Endothelial cell of umbilical vein (primary cell): ENCODE results near the gene ABLIM1. TPM values are rescaled to one million over a fixed set of nuclear protein-coding genes. Genes with fewer than 3 reads are reported as not detected.

Experiments used
- BruUV-seq: library from RNA; stranded (reverse); fragments of 400-500 nt; replicated peaks from 2 replicates; lab custom pipeline; 2021; lab: Mats Ljungman, UMichigan
- CTCF ChIA-PET: fragments of 300-600, 350-600 bp; sonication (Branson Sonifier 250); formaldehyde crosslinking; loops from one replicate; lab custom pipeline; 2021; ENCODE audit warnings: antibody characterized with exemption, inconsistent platforms; lab: Charles Lee
- POLR2A ChIA-PET: fragments of 300-600, 350-600 bp; sonication (Branson Sonifier 250); formaldehyde crosslinking; loops from one replicate; lab custom pipeline; 2021; ENCODE audit warnings: antibody characterized with exemption, inconsistent platforms; lab: Charles Lee
- DNase-seq: peaks from one replicate; pipeline ENCODE4 v3.0.0-alpha.2; 2011; ENCODE audit warnings: low read depth, low spot score
- FAIRE-seq: peaks from 2 replicates; lab custom pipeline; 2011; peaks lifted over from hg19 to GRCh38; lab: Jason Lieb, UNC
- H2AFZ ChIP-seq: 2 replicates; pipeline ENCODE4 v1.6.0; 2012; ENCODE audit warnings: low read depth, low read length, control low read depth, inconsistent platforms
- H3K27ac ChIP-seq: 2 replicates; pipeline ENCODE4 v1.5.1; 2011; ENCODE audit warnings: low read depth, mild to moderate bottlenecking, control low read depth, low read length, moderate library complexity; ENCODE audit not compliant: insufficient read depth
- H3K27me3 ChIP-seq, 2 experiments: 2 replicates each; pipeline versions ENCODE4 v1.6.0 to v1.6.1; 2011; ENCODE audit warnings: low read length in 2 of 2, mixed read lengths in 1 of 2; ENCODE audit not compliant: control insufficient read depth in 2 of 2, insufficient read depth in 2 of 2
- H3K36me3 ChIP-seq, 2 experiments: 2 replicates in 1 of 2; 3 replicates in 1 of 2; pipeline ENCODE4 v1.5.1; 2011; ENCODE audit warnings: low read length in 2 of 2, mild to moderate bottlenecking in 1 of 2, moderate library complexity in 1 of 2; ENCODE audit not compliant: control insufficient read depth in 2 of 2, insufficient read depth in 2 of 2; ENCODE audit errors: extremely low read depth in 1 of 2
- H3K4me1 ChIP-seq: 3 replicates; pipeline ENCODE4 v1.5.1; 2011; ENCODE audit warnings: mild to moderate bottlenecking, low read length; ENCODE audit not compliant: control insufficient read depth, insufficient read depth; ENCODE audit errors: extremely low read depth
- H3K4me2 ChIP-seq: 2 replicates; pipeline ENCODE4 v1.6.1; 2011; ENCODE audit warnings: low read length, control low read depth, mixed read lengths; ENCODE audit not compliant: insufficient read depth
- H3K4me3 ChIP-seq, 3 experiments: fragments of 200-600 bp in 1 of 3; sonication (generic), shearing (Covaris generic) in 1 of 3; replicated peaks in 1 of 3; 2 replicates each; pipeline ENCODE4 v1.5.1; 2011 to 2016; ENCODE audit warnings: control low read depth in 3 of 3, low read length in 3 of 3, mild to moderate bottlenecking in 2 of 3, inconsistent platforms in 1 of 3, low read depth in 1 of 3, moderate library complexity in 1 of 3; ENCODE audit not compliant: insufficient read depth in 1 of 3
- H3K79me2 ChIP-seq: 2 replicates; pipeline ENCODE4 v1.6.0; 2012; ENCODE audit warnings: low read length, inconsistent platforms; ENCODE audit not compliant: control insufficient read depth, insufficient read depth
- H3K9ac ChIP-seq: replicated peaks from 2 replicates; pipeline ENCODE3; 2011; ENCODE audit warnings: low read length, control low read depth; ENCODE audit not compliant: insufficient read depth; ENCODE audit errors: extremely low read depth
- H3K9me1 ChIP-seq: replicated peaks from 3 replicates; pipeline ENCODE4 v1.6.0; 2011; ENCODE audit warnings: mild to moderate bottlenecking, low read length; ENCODE audit not compliant: control insufficient read depth, insufficient read depth; ENCODE audit errors: extremely low read depth
- H3K9me3 ChIP-seq: replicated peaks from 2 replicates; pipeline ENCODE4 v1.5.1; 2012; ENCODE audit warnings: low read length, inconsistent platforms; ENCODE audit not compliant: control insufficient read depth, insufficient read depth
- H4K20me1 ChIP-seq: replicated peaks from 2 replicates; pipeline ENCODE3; 2011; ENCODE audit warnings: mild to moderate bottlenecking, low read length; ENCODE audit not compliant: control insufficient read depth, insufficient read depth; ENCODE audit errors: extremely low read depth
- EZH2 ChIP-seq: IDR thresholded peaks from 2 replicates; pipeline ENCODE4 v1.6.1; 2012; ENCODE audit warnings: borderline replicate concordance, low read depth, mild to moderate bottlenecking, moderate library complexity, low read length, inconsistent platforms; ENCODE audit not compliant: severe bottlenecking
- FOS ChIP-seq: IDR thresholded peaks from 2 replicates; pipeline ENCODE4 v1.6.1; 2011; ENCODE audit warnings: mild to moderate bottlenecking, low read length, moderate library complexity, borderline replicate concordance; ENCODE audit not compliant: insufficient read depth
- GATA2 ChIP-seq: IDR thresholded peaks from 2 replicates; pipeline ENCODE4 v1.7.0; 2011; ENCODE audit warnings: low read depth, mild to moderate bottlenecking, moderate library complexity, mixed read lengths, low read length; ENCODE audit not compliant: insufficient read length, insufficient read depth
- JUN ChIP-seq: IDR thresholded peaks from 2 replicates; pipeline ENCODE4 v1.6.1; 2011; ENCODE audit warnings: borderline replicate concordance, low read depth; ENCODE audit not compliant: insufficient read length, insufficient read depth
- MYC ChIP-seq: IDR thresholded peaks from one replicate; pipeline ENCODE4 v1.6.1; 2011; ENCODE audit warnings: mild to moderate bottlenecking, low read depth, low read length
- POLR2A ChIP-seq: IDR thresholded peaks from 2 replicates; pipeline ENCODE4 v1.6.1; 2012; ENCODE audit warnings: low read depth, mild to moderate bottlenecking, control low read depth, low read length
- POLR2AphosphoS5 ChIP-seq: IDR thresholded peaks from 2 replicates; pipeline ENCODE4 v1.6.1; 2012; ENCODE audit warnings: low read depth, mild to moderate bottlenecking, control low read depth, low read length, moderate library complexity; ENCODE audit not compliant: insufficient read depth
- dilution Hi-C: fragments of 300-500 bp; cut with MboI; formaldehyde crosslinking; loops from one replicate; pipeline ENCODE4 v1.15.0; 2019; ENCODE audit warnings: low sequenced_read_pairs; ENCODE audit not compliant: extremely low pct_ligation_motif_present
- intact Hi-C: fragments of 100-400 bp; cut with micrococcal nuclease; formaldehyde crosslinking; loops from one replicate; pipeline ENCODE4 v1.10.0; 2022
- polyA plus RNA-seq, 4 experiments: library from polyadenylated mRNA; depleted of rRNA in 3 of 4; stranded (reverse) in 3 of 4; unstranded in 1 of 4; fragments of >200 nt; gene quantifications; 2 replicates each; pipeline versions ENCODE4 v1.2.1 to v1.2.3, GENCODE V29; 2011 to 2012; ENCODE audit warnings: missing spikeins in 1 of 4
- total RNA-seq: library from RNA; stranded (reverse); gene quantifications from 2 replicates; pipeline ENCODE4 v1.2.3, GENCODE V29; 2021
- TF ChIP-seq, protein P1 (sequence below), 2 donors: IDR thresholded peaks; 1 replicate in 1 of 2; 2 replicates in 1 of 2; pipeline ENCODE4 v1.5.1; 2011; ENCODE audit warnings: low read length in 2 of 2, mild to moderate bottlenecking in 2 of 2, moderate library complexity in 2 of 2, control low read depth in 1 of 2, inconsistent platforms in 1 of 2, low read depth in 1 of 2; ENCODE audit not compliant: insufficient read depth in 1 of 2; ENCODE audit errors: extremely low read depth in 1 of 2
- TF ChIP-seq, protein P2 (sequence below): IDR thresholded peaks from 2 replicates; pipeline ENCODE4 v1.6.1; 2011; ENCODE audit not compliant: insufficient read depth, insufficient read length

The ABLIM1 gene
- total and polyA plus RNA-seq, 2 donors (not counting 3 experiments of a cell fraction or from before 2014, with no cell fraction given) = 128 to 235 TPM

DNA sequence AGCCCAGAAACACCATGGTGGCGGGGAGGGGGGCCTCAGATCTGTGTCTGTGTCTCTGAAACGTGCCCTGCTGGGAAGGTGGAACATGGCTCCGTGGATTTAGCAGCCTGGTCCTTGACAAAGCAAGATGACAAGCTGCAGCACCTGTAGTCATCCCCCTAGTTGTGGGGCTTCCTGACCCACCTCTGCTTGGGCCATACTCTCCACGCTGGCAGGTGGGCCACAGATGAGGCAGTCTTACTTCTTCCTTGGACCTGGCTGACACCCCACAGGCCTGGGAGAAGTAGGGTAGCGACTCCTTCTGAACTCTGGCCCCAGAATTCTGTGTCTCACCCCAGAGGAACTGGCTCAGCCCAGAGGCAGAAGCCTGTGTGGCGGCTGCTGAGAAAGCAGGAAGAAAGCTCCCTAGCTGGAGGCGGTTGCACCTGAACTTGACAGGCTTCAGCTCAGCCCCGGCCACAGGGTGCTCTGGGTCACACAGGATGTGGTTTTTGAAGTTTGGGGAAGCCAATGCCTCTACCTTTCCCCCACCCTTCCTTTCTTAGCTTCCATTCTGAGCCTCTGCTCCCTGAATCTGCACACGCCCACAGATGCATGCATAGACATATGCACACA lies 113.9 kb downstream of the ABLIM1 start:
- H3K4me1 ChIP-seq = peaks cover 7% of the 10 kb centered on the region
- H3K9me1 ChIP-seq = no peaks in the 10 kb centered on the region
- FAIRE-seq (no peak), DNase-seq (no peak)
- no peaks in the 10 kb centered on the region for H3K27me3 ChIP-seq
- no peak overlapping the region for H3K27ac ChIP-seq
- peaks cover 0 to 12% of the 10 kb centered on the region in 2 experiments for H3K36me3 ChIP-seq
- ChIA-PET CTCF (interaction anchor here (1.5 to 8.8 kb wide), 3 partner anchors 24 to 240 kb away, joined by 5 to 208 read pairs (median 105); no protein-coding TSS in a partner anchor), POLR2A (no interaction called here)
- intact Hi-C loops = no loop called here
- H3K9ac ChIP-seq = no peak overlapping the region
- H4K20me1 ChIP-seq = no peaks in the 10 kb centered on the region
- BruUV-seq = no TSS peak
- TF ChIP-seq, protein P1, sequence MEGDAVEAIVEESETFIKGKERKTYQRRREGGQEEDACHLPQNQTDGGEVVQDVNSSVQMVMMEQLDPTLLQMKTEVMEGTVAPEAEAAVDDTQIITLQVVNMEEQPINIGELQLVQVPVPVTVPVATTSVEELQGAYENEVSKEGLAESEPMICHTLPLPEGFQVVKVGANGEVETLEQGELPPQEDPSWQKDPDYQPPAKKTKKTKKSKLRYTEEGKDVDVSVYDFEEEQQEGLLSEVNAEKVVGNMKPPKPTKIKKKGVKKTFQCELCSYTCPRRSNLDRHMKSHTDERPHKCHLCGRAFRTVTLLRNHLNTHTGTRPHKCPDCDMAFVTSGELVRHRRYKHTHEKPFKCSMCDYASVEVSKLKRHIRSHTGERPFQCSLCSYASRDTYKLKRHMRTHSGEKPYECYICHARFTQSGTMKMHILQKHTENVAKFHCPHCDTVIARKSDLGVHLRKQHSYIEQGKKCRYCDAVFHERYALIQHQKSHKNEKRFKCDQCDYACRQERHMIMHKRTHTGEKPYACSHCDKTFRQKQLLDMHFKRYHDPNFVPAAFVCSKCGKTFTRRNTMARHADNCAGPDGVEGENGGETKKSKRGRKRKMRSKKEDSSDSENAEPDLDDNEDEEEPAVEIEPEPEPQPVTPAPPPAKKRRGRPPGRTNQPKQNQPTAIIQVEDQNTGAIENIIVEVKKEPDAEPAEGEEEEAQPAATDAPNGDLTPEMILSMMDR (IDR thresholded peaks at IDR 0.05; ENCODE audit: extremely low read depth in 1 of 2, insufficient read depth in 1 of 2, low read depth in 1 of 2, low read length in 2 of 2) = no peak
- no peak for TF ChIP-seq MYC
- TF ChIP-seq EZH2 = no peak
- no peak for TF ChIP-seq JUN
- TF ChIP-seq GATA2 = no peak
- TF ChIP-seq, protein P2, sequence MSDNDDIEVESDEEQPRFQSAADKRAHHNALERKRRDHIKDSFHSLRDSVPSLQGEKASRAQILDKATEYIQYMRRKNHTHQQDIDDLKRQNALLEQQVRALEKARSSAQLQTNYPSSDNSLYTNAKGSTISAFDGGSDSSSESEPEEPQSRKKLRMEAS = no peak
- TF ChIP-seq FOS = no peak
- no peak for TF ChIP-seq POLR2A
- no peak for TF ChIP-seq POLR2AphosphoS5
- H2AFZ ChIP-seq = no peak overlapping the region
- no peaks in the 10 kb centered on the region for H3K79me2 ChIP-seq
- H3K4me2 ChIP-seq = no peak overlapping the region
- dilution Hi-C loops = no loop called here
- no peak overlapping the region for H3K4me3 ChIP-seq
- no peaks in the 10 kb centered on the region for H3K9me3 ChIP-seq
